ENCODE results near the gene APLP2. TPM values are rescaled to one million over a fixed set of nuclear protein-coding genes. Genes with fewer than 3 reads are reported as not detected.

The APLP2 gene
- total RNA-seq, 2 donors from 2014 or later, result 493 to 557 TPM

GRCh38 chr11:130063451-130063850 is 6.2 kb upstream of the APLP2 start:
- H3K27me3 ChIP-seq (replicated peaks; ENCODE audit: insufficient read depth), result no peaks in the 10 kb centered on the region
- peaks cover 4 to 6% of the 10 kb centered on the region in 2 donors for H3K4me1 ChIP-seq (ENCODE audit: control insufficient read depth in 1 of 2, low read depth in 2 of 2)
- no peaks in the 10 kb centered on the region for H3K9me3 ChIP-seq
- no peak overlapping the region for H3K27ac ChIP-seq
- H3K36me3 ChIP-seq, result no peaks in the 10 kb centered on the region
- ATAC-seq (ENCODE audit: insufficient number of reproducible peaks, low FRiP score, low read depth), result no peak
- H3K4me3 ChIP-seq, result no peak overlapping the region
- TF ChIP-seq, protein P1, sequence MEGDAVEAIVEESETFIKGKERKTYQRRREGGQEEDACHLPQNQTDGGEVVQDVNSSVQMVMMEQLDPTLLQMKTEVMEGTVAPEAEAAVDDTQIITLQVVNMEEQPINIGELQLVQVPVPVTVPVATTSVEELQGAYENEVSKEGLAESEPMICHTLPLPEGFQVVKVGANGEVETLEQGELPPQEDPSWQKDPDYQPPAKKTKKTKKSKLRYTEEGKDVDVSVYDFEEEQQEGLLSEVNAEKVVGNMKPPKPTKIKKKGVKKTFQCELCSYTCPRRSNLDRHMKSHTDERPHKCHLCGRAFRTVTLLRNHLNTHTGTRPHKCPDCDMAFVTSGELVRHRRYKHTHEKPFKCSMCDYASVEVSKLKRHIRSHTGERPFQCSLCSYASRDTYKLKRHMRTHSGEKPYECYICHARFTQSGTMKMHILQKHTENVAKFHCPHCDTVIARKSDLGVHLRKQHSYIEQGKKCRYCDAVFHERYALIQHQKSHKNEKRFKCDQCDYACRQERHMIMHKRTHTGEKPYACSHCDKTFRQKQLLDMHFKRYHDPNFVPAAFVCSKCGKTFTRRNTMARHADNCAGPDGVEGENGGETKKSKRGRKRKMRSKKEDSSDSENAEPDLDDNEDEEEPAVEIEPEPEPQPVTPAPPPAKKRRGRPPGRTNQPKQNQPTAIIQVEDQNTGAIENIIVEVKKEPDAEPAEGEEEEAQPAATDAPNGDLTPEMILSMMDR (IDR thresholded peaks at IDR 0.05), result no peak
- no peak for DNase-seq (ENCODE audit: low spot score)

- TF ChIP-seq, protein P1 (IDR thresholded peaks at IDR 0.05), result no peak
- H3K36me3 ChIP-seq, result no peaks in the 10 kb centered on the region
- ATAC-seq (ENCODE audit: insufficient number of reproducible peaks, low FRiP score, low read depth), result no peak
- peaks cover 5 to 10% of the 10 kb centered on the region in 2 donors for H3K4me1 ChIP-seq (ENCODE audit: control insufficient read depth in 1 of 2, low read depth in 2 of 2)
- no peaks in the 10 kb centered on the region for H3K27me3 ChIP-seq (replicated peaks; ENCODE audit: insufficient read depth)
- H3K9me3 ChIP-seq, result no peaks in the 10 kb centered on the region
- no peak overlapping the region for H3K4me3 ChIP-seq
- no peak for DNase-seq (ENCODE audit: low spot score)
- H3K27ac ChIP-seq, result no peak overlapping the region
These were observed 5.1 kb upstream of the APLP2 start for GRCh38 chr11:130064596-130064995.

DNA sequence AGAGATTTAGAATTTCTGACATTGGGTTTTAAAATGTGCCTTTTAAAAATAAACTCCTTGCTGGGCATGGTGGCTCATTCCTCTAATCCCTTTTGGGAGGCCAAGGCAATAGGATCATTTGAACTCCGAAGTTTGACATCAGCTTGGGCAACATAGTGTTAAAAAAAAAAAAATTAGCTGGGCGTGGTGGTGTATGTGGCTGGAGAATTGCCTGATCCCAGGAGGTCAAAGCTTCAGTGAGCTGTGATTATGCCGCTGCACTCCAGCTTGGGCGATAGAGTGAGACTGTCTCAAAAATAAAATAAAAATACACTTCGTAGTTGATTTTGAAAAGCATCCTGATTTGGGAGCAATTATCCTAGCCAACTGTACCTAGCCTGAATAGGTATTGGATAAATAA is 3.4 kb upstream of the APLP2 start:
- no peak overlapping the region for H3K4me3 ChIP-seq
- H3K4me1 ChIP-seq (ENCODE audit: control insufficient read depth in 1 of 2, low read depth in 2 of 2), result peaks cover 5 to 10% of the 10 kb centered on the region in 2 donors
- H3K36me3 ChIP-seq, result no peaks in the 10 kb centered on the region

GRCh38 chr11:130068546-130068985 is 1.1 kb upstream of the APLP2 start:
- H3K9me3 ChIP-seq, result no peaks in the 10 kb centered on the region
- H3K27me3 ChIP-seq (replicated peaks; ENCODE audit: insufficient read depth), result no peaks in the 10 kb centered on the region
- peak overlapping the region; percentile 89 to 93 for H3K27ac ChIP-seq
- H3K4me1 ChIP-seq (ENCODE audit: control insufficient read depth in 1 of 2, low read depth in 2 of 2), result peaks cover 14 to 24% of the 10 kb centered on the region in 2 donors
- ATAC-seq (ENCODE audit: insufficient number of reproducible peaks, low FRiP score, low read depth) (peak; percentile 13), DNase-seq (ENCODE audit: low spot score) (no peak)
- peak overlapping the region; percentile 91 for H3K4me3 ChIP-seq
- no peaks in the 10 kb centered on the region for H3K36me3 ChIP-seq
- TF ChIP-seq, protein P1 (IDR thresholded peaks at IDR 0.05), result no peak

More for the DNA sequence above, 3.4 kb upstream of the APLP2 start:
- DNase-seq (ENCODE audit: low spot score) (no peak), ATAC-seq (ENCODE audit: insufficient number of reproducible peaks, low FRiP score, low read depth) (no peak)
- Histone ChIP-seq H3K9me3 (no peaks in the 10 kb centered on the region), H3K27ac (no peak overlapping the region), H3K27me3 (replicated peaks; ENCODE audit: insufficient read depth) (no peaks in the 10 kb centered on the region)
- TF ChIP-seq, protein P1 (IDR thresholded peaks at IDR 0.05), result no peak

DNA sequence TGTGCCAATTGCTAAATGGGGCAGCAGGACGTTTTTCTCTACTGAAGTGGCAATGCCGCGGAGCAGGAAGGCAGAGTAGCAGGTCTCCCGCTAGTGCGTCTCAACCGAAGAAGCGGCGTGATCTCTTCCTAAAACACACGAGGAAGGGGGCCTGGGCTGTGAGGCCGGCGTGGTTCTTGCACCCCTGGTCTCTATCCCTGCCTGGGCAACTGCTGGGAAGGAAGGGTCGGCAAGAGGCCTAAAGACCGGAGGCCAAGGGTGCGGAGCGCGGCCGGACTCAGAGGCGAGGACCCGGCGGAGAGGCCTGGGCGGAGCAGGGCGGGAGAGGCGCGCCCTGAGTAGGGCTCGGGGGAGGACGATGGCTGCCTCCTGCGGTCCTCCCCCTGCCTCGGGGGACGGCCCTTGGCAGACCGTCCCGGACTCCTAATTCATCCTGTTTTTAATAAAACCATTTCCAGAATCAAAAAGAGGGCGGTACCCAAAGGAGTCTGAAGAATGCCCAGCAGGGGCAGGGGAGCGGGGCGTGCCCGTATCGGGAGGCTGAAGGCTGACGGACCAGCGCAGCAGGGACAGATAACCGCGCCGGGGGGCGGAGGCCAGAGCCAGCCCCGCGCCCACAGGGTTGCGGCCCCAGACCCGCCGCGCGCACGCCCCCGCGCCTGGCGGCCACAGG is 572 bp upstream of the APLP2 start:
- peaks cover 14 to 24% of the 10 kb centered on the region in 2 donors for H3K4me1 ChIP-seq (ENCODE audit: control insufficient read depth in 1 of 2, low read depth in 2 of 2)
- H3K4me3 ChIP-seq, result peak overlapping the region; percentile 91
- ATAC-seq (ENCODE audit: insufficient number of reproducible peaks, low FRiP score, low read depth), result peak; percentile 69
- DNase-seq (ENCODE audit: low spot score), result peak; percentile 11
- H3K36me3 ChIP-seq, result no peaks in the 10 kb centered on the region
- TF ChIP-seq, protein P1 (IDR thresholded peaks at IDR 0.05), result no peak
- no peaks in the 10 kb centered on the region for H3K9me3 ChIP-seq
- peak overlapping the region; percentile 89 to 93 for H3K27ac ChIP-seq
- no peaks in the 10 kb centered on the region for H3K27me3 ChIP-seq (replicated peaks; ENCODE audit: insufficient read depth)

Data from thoracic aorta (tissue), 2 donors.